ENCODE results near the gene SLC35B1. TPM values are rescaled to one million over a fixed set of nuclear protein-coding genes. Genes with fewer than 3 reads are reported as not detected.
A peak's percentile ranks its signal among the peaks of the same experiment; 100 is the strongest.

SLC35B1 gene, protein sequence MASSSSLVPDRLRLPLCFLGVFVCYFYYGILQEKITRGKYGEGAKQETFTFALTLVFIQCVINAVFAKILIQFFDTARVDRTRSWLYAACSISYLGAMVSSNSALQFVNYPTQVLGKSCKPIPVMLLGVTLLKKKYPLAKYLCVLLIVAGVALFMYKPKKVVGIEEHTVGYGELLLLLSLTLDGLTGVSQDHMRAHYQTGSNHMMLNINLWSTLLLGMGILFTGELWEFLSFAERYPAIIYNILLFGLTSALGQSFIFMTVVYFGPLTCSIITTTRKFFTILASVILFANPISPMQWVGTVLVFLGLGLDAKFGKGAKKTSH
- 20.3 and 24.2 TPM in 2 replicates for total RNA-seq (2013; cell fraction: nucleolus; rRNA removed)
- 54.8 and 61.1 TPM in 2 replicates for total RNA-seq (2014; rRNA removed)
- total RNA-seq (2014; rRNA removed; fragmentation: Illumina TruSeq; extraction: Trizol): 42.4 and 43.3 TPM in 2 replicates
- total RNA-seq (2021): 39.5 and 46.2 TPM in 2 replicates
- 36.2 TPM for polyA plus RNA-seq (2011; ENCODE audit: low read depth)
- polyA plus RNA-seq (2011; rRNA removed): 34.4 and 55.3 TPM in 2 replicates
- 55.6 and 57.9 TPM in 2 replicates for polyA plus RNA-seq (2011; cell fraction: cytosol; rRNA removed)
- polyA plus RNA-seq (2011; cell fraction: nucleus; rRNA removed): 60.1 and 74.9 TPM in 2 replicates
- 30.7 and 48.1 TPM in 2 replicates for polyA plus RNA-seq (2012)
- polyA plus RNA-seq (2014; fragmentation: Illumina TruSeq; extraction: Trizol): 51.9 and 58.0 TPM in 2 replicates
- 10 to 100 TPM; 40.0 to 44.4 TPM for polyA plus RNA-seq (2014; fragmentation: Nextera tagmentation; extraction: Ambion mirVana)
- 48.1 and 51.3 TPM in 2 replicates for polyA plus RNA-seq (2014; rRNA removed)
- 100 to 1,000 TPM; 106 to 113 TPM for polyA plus RNA-seq (2016; fragmentation: Nextera tagmentation; extraction: Ambion mirVana)
- 42.2 and 43.6 TPM in 2 replicates for polyA minus RNA-seq (2011; rRNA and poly(A)+ RNA removed)
- polyA minus RNA-seq (2011; cell fraction: cytosol; rRNA and poly(A)+ RNA removed): 18.4 and 21.6 TPM in 2 replicates
- 31.4 and 38.0 TPM in 2 replicates for polyA minus RNA-seq (2011; cell fraction: nucleus; rRNA and poly(A)+ RNA removed)
- percentile 87 among the genes with signal in this experiment for Bru-seq, nascent RNA
- percentile 86 among the genes with signal in this experiment for BruChase-seq, experiment 1, labeled RNA remaining after a 6-hour chase
- percentile 84 among the genes with signal in this experiment for BruChase-seq, experiment 2, labeled RNA remaining after a 2-hour chase
- long read RNA-seq, experiment 1, transcript SLC35B1-209 (9 exons, 1,320 nt): minor isoform, 7 of 38 reads
- long read RNA-seq, experiment 1, transcript SLC35B1-220 (9 exons, 1,611 nt): major isoform, 26 of 38 reads
- long read RNA-seq, experiment 1, partial matches to known transcripts: 1 of 38 reads
- long read RNA-seq, experiment 1, other reads (novel, unspliced or antisense): 4 of 38 reads
- long read RNA-seq, experiment 2, transcript SLC35B1-220 (9 exons, 1,611 nt): major isoform, 98 of 149 reads
- long read RNA-seq, experiment 2, transcript SLC35B1-209 (9 exons, 1,320 nt): minor isoform, 22 of 149 reads
- long read RNA-seq, experiment 2, partial matches to known transcripts: 12 of 149 reads
- long read RNA-seq, experiment 2, other reads (novel, unspliced or antisense): 17 of 149 reads

DNA sequence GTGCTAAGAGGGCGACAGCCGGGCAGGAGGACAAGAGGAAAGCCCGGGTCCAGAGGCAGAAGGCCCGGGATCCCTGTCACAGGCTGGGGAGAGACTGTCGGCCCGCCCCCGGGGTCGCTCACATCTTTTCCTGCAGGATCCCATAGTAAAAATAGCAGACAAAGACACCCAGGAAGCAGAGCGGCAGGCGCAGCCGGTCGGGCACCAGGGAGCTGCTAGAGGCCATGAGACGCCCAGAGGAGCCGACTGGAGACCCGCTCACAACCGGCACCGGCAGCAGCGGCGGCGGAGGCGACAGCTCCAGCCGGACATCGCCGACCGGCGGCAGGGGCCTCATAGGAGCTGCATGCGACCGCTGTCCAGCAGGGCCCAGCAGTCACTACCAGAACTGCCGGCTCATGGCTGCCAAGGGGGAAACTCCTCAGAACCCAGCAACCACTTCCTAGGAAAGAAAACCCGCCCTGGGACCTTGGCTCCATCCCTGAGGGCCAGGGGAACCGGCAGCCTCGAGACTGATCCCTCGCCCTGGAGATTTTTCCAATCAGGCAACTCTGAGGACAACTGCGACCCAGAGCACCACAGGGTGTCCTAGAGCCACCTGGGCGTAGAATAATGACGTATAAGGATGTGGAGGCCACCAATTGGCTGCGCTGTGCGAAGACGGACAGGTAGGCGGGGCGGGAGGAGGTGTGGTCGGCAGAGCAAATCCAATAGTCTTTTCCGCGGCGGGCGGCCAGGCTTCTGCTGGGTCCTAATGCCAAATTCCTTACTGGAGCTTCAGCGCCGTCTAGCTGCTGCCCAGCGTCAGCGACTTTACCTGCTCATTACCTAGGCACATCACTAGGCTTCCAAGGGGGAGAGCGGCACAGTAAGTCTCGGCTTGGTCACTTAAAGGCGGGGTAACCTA is at the start of gene SLC35B1:
SLC35B1 (minus strand) TSS at position 357 of the 907 bp plus-strand sequence; CDS start at position 226, 131 bp downstream.
- in situ Hi-C loops (cut with MboI): loop anchor here (5.0 to 10.0 kb wide), 2 partner anchors 79 to 287 kb away; partner anchors contain the start of genes DLX3 and KAT7
- DNase-seq (ENCODE audit: low read depth, low spot score) (peak; percentile 97), ATAC-seq (peak; percentile 98), FAIRE-seq (peak; percentile 99)
- 0 out of 2 replicates have a peak, but pooled peaks cover 3% of the 10 kb centered on the region for H3K4me1 ChIP-seq (ENCODE audit: control insufficient read depth, insufficient read depth, low read length)
- under 1% methylated on average over 51 of the region's 53 CpGs for WGBS (ENCODE audit: insufficient coverage, insufficient replicate concordance, low lambda C conversion rate, missing lambda C conversion rate)
- no peaks in the 10 kb centered on the region for H4K20me1 ChIP-seq (ENCODE audit: control insufficient read depth, insufficient read depth)
- BruUV-seq (replicated peaks): no TSS peak
- H3K27me3 ChIP-seq (replicated peaks in 1 of 2; ENCODE audit: control insufficient read depth in 2 of 2, insufficient read depth in 2 of 2, low read length in 1 of 2): no peaks in the 10 kb centered on the region
- H3K27ac ChIP-seq (ENCODE audit: control insufficient read depth, insufficient read depth): peak within 1 kb of the TSS; percentile 98
- peak within 1 kb of the TSS; percentile 91 for H3K4me3 ChIP-seq
- POLR2A ChIA-PET: interaction anchor here (0.9 to 2.6 kb wide), 10 partner anchors 10 to 80 kb away, joined by 3 to 12 read pairs (median 5); partner anchors contain the start of genes FAM117A and KAT7
- H2AFZ ChIP-seq (ENCODE audit: control insufficient read depth, low read depth, low read length): peak within 1 kb of the TSS; percentile 94
- H3K36me3 ChIP-seq (ENCODE audit: control insufficient read depth in 2 of 2, insufficient read depth in 2 of 2, low read length in 1 of 2): peaks cover 6 to 9% of the 10 kb centered on the region in 2 experiments; a peak in 3 of 4 replicates
- H3K4me2 ChIP-seq (ENCODE audit: control insufficient read depth, insufficient read depth): peak within 1 kb of the TSS; percentile 75
- RAD21 ChIA-PET (ENCODE audit: unreplicated experiment): interaction anchor here (0.6 to 3.0 kb wide), 22 partner anchors 8 to 150 kb away, joined by 3 to 26 read pairs (median 4); partner anchors contain the start of genes FAM117A and KAT7
- SMC1A ChIA-PET (ENCODE audit: uncharacterized antibody, unreplicated experiment): interaction anchor here (0.5 to 4.3 kb wide), 24 partner anchors 8 to 289 kb away, joined by 3 to 38 read pairs (median 4); partner anchors contain the start of genes FAM117A and KAT7
- H3K79me2 ChIP-seq (ENCODE audit: control insufficient read depth, insufficient read depth, low read length): peaks cover 12% of the 10 kb centered on the region
- H3K9ac ChIP-seq (ENCODE audit: control insufficient read depth, insufficient read depth, low read length): peak within 1 kb of the TSS; percentile 95
- no peaks in the 10 kb centered on the region for H3K9me3 ChIP-seq (replicated peaks; ENCODE audit: control insufficient read depth, insufficient read depth, low read length)
- intact Hi-C loops (cut with micrococcal nuclease; ENCODE audit: unreplicated experiment): loop anchor here (1.0 to 10.0 kb wide), 5 partner anchors 33 to 287 kb away; partner anchors contain the start of genes DLX3, FAM117A and KAT7
- CTCF ChIA-PET: interaction anchor here (0.6 to 5.6 kb wide), 36 partner anchors 9 to 298 kb away, joined by 3 to 71 read pairs (median 5); partner anchors contain the start of genes FAM117A, KAT7 and PHB1
- TF ChIP-seq RAD21 (IDR thresholded peaks at IDR 0.05; ENCODE audit: insufficient read depth, low read depth, low read length) (peak; percentile 70), GATAD2B (conservative IDR thresholded peaks at IDR 0.05; ENCODE audit: low read depth) (no peak), ZBTB11 (CRISPR knock-in tag; IDR thresholded peaks at IDR 0.05) (no peak), RBBP5 (conservative IDR thresholded peaks at IDR 0.05) (no peak; the same call in 1 of the 2 replicates), E4F1 (IDR thresholded peaks at IDR 0.05; ENCODE audit: borderline replicate concordance, partially characterized antibody) (peak; percentile 93), RAD51 (IDR thresholded peaks at IDR 0.05) (no peak; the same call in 1 of the 2 replicates), ASH2L (IDR thresholded peaks at IDR 0.05; ENCODE audit: borderline replicate concordance, low read depth) (peak; percentile 87; the same call in 1 of the 2 replicates)
